GM12891 (cell line): ENCODE results near the gene HYAL3.
A peak's percentile ranks its signal among the peaks of the same experiment; 100 is the strongest.
"Not testable (repeated sequence)": the region's sequence is repeated elsewhere in the genome, so short reads cannot be mapped to it uniquely, and the experiment has no call there.

Experiments used
- DNase-seq: peaks from one replicate; pipeline ENCODE4 v3.0.0; 2011; ENCODE audit warnings: low spot score; ENCODE audit not compliant: insufficient read length
- FAIRE-seq: peaks from 2 replicates; lab custom pipeline; 2011; peaks lifted over from hg19 to GRCh38; lab: Jason Lieb, UNC
- PAX5 ChIP-seq: IDR thresholded peaks from 2 replicates; pipeline ENCODE4 v1.6.1; 2011; ENCODE audit warnings: low read length, moderate library complexity, mild to moderate bottlenecking; ENCODE audit not compliant: insufficient read depth, severe bottlenecking
- POLR2A ChIP-seq: IDR thresholded peaks from 2 replicates; pipeline ENCODE4 v1.6.1; 2011; ENCODE audit warnings: low read depth, low read length, control low read depth
- POLR2AphosphoS5 ChIP-seq: IDR thresholded peaks from 2 replicates; pipeline ENCODE4 v1.6.1; 2011; ENCODE audit warnings: low read depth, low read length, control low read depth
- POU2F2 ChIP-seq: IDR thresholded peaks from 2 replicates; pipeline ENCODE4 v1.6.1; 2011; ENCODE audit warnings: low read depth, mild to moderate bottlenecking, control low read depth, low read length, moderate library complexity
- SPI1 ChIP-seq: IDR thresholded peaks from 2 replicates; pipeline ENCODE4 v1.6.1; 2011; ENCODE audit warnings: low read depth, low read length, control low read depth
- TAF1 ChIP-seq: IDR thresholded peaks from 2 replicates; pipeline ENCODE4 v1.6.1; 2011; ENCODE audit warnings: low read depth, low read length, control low read depth

HYAL3 gene

GRCh38 chr3:50265571-50265970 is 33.6 kb downstream of the HYAL3 start:
- DNase-seq (no peak), FAIRE-seq (no peak)
- TF ChIP-seq TAF1 (no peak), SPI1 (no peak), POLR2AphosphoS5 (no peak), PAX5 (no peak), POLR2A (no peak), POU2F2 (no peak)

GRCh38 chr3:50264964-50265485 is 34.2 kb downstream of the HYAL3 start:
- no peak for DNase-seq
- FAIRE-seq, result no peak

GRCh38 chr3:50264383-50264963 is 34.7 kb downstream of the HYAL3 start:
- FAIRE-seq (no peak), DNase-seq (no peak)
- TF ChIP-seq POU2F2 (no peak), TAF1 (no peak), POLR2A (no peak), PAX5 (no peak), POLR2AphosphoS5 (no peak), SPI1 (no peak)

More at GRCh38 chr3:50264964-50265485, 34.2 kb downstream of the HYAL3 start:
- TF ChIP-seq TAF1 (no peak), POLR2A (no peak), SPI1 (no peak), POLR2AphosphoS5 (no peak), PAX5 (no peak), POU2F2 (no peak)

GRCh38 chr3:50263478-50264382 is 35.5 kb downstream of the HYAL3 start:
- no peak for FAIRE-seq
- no peak for DNase-seq
- TF ChIP-seq TAF1 (no peak), PAX5 (no peak), POLR2AphosphoS5 (no peak), SPI1 (no peak), POU2F2 (no peak), POLR2A (no peak)

- TF ChIP-seq POU2F2 (no peak), PAX5 (no peak), TAF1 (no peak), SPI1 (no peak), POLR2AphosphoS5 (no peak), POLR2A (no peak)
- FAIRE-seq (no peak), DNase-seq (no peak)
These were observed 36.4 kb downstream of the HYAL3 start for GRCh38 chr3:50262778-50263177.

GRCh38 chr3:50262200-50262599 is 37.0 kb downstream of the HYAL3 start:
- FAIRE-seq, result not testable (repeated sequence)

GRCh38 chr3:50261505-50261904 is 37.7 kb downstream of the HYAL3 start:
- no peak for DNase-seq
- TF ChIP-seq POLR2AphosphoS5 (no peak), POU2F2 (no peak), POLR2A (no peak), SPI1 (no peak), PAX5 (no peak), TAF1 (no peak)
- FAIRE-seq, result no peak

More at GRCh38 chr3:50262200-50262599, 37.0 kb downstream of the HYAL3 start:
- not testable (repeated sequence) for DNase-seq

GRCh38 chr3:50260942-50261441 is 38.2 kb downstream of the HYAL3 start:
- FAIRE-seq, result peak; percentile 20
- TF ChIP-seq POU2F2, result no peak
- no peak for TF ChIP-seq TAF1
- TF ChIP-seq POLR2AphosphoS5, result no peak
- no peak for TF ChIP-seq SPI1
- TF ChIP-seq PAX5, result no peak
- TF ChIP-seq POLR2A, result no peak
- no peak for DNase-seq

GRCh38 chr3:50260027-50260941 is 38.9 kb downstream of the HYAL3 start:
- FAIRE-seq, result peak; percentile 97
- TF ChIP-seq POU2F2 (0 out of 2 replicates have a peak, but pooled peaks have one; percentile 37), TAF1 (no peak), SPI1 (no peak), PAX5 (peak; percentile 90), POLR2AphosphoS5 (no peak; the same call in 1 of the 2 replicates), POLR2A (no peak)
- peak; percentile 100 for DNase-seq
